T-helper 1 cell treated with Interleukin-12 subunit alpha and Interleukin-12 subunit beta and Interleukin-4 antibody, amounts not matched to agents 30 μg/mL and 1 μg/mL, for 36 hours (primary cell): Measurements from ENCODE around the gene CEL.

Source experiments
- H3K27ac Mint-ChIP-seq: one replicate; pipeline ENCODE4 v1.8.0; 2021; ENCODE audit warnings: mild to moderate bottlenecking, mixed read lengths
- H3K27me3 Mint-ChIP-seq: one replicate; pipeline ENCODE4 v1.8.0; 2021; ENCODE audit warnings: low read depth, mixed read lengths
- H3K36me3 Mint-ChIP-seq: one replicate; pipeline ENCODE4 v1.8.0; 2021; ENCODE audit warnings: low read depth, mixed read lengths
- H3K4me1 Mint-ChIP-seq: one replicate; pipeline ENCODE4 v1.8.0; 2021; ENCODE audit warnings: low read depth, mixed read lengths
- H3K4me3 Mint-ChIP-seq: one replicate; pipeline ENCODE4 v1.8.0; 2021; ENCODE audit warnings: mild to moderate bottlenecking, moderate library complexity, mixed read lengths
- H3K9me3 Mint-ChIP-seq: one replicate; pipeline ENCODE4 v1.8.0; 2021; ENCODE audit warnings: mixed read lengths

CEL gene

DNA sequence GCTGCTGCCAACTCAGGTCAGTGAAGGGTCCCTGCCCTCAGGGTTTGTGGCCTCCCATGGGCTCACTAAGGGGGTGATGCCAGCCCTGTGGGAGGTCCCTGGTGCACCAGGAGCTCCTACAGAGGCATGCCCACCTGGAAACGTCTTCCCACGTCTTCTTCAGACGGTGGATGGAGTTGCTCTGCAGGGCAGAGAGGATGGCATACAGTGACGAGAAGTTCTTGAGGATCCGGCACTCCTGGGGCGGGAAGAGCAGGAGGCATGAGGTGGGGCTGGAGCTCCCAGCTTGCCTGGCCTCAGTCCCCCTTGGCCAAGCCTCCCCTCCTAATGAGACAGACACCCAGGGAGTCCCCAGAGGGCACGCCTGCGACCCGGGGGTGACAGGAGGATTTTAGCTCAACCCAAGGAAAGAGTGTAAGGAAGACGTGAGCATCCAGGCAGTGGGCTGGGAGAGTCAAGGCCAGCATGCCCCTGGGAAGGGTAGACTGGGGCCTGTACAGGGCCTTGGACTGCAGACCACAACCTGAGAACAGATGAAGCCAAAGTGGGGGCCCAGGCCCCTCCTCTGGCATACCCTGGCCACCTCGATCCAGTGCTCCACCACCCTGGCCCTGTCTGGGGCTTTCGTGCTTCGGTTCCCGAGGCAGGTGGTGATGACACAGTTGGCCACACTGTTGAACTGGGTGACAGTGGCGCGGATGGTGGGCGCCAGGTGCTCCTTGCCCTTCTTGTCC, 44.9 kb downstream of the CEL start:
- Mint-ChIP-seq H3K36me3 (peaks cover 28% of the 10 kb centered on the region), H3K9me3 (no peaks in the 10 kb centered on the region), H3K27ac (no peak overlapping the region), H3K4me1 (peaks cover 2% of the 10 kb centered on the region), H3K27me3 (no peaks in the 10 kb centered on the region), H3K4me3 (no peak overlapping the region)

DNA sequence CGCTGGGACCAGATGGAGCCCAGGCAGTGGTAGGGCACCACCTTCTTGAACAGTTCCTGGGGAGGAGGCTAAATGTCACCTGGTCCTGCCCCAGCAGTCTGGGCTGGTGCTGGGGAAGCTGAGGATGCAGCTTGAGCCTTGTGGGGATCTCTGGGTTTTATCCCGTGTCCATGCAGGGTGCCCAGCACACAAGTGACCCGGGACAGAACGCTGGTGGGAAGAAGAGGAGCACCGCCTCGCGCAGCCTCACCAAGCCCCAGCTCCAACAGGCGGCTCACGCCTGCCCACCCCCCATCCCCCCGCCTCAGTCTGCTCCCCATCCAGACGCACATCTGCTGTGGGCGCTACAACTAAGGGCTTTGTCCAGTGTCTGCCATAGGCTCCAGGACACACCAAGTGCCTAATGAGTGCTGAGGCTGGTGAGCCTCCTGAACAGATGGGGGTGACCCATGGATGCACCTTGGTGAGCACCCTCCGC, 45.5 kb downstream of the CEL start:
- H3K36me3 Mint-ChIP-seq: peaks cover 26% of the 10 kb centered on the region
- H3K27ac Mint-ChIP-seq: no peak overlapping the region
- H3K27me3 Mint-ChIP-seq: no peaks in the 10 kb centered on the region
- no peaks in the 10 kb centered on the region for H3K9me3 Mint-ChIP-seq
- H3K4me3 Mint-ChIP-seq: no peak overlapping the region
- H3K4me1 Mint-ChIP-seq: peaks cover 5% of the 10 kb centered on the region

DNA sequence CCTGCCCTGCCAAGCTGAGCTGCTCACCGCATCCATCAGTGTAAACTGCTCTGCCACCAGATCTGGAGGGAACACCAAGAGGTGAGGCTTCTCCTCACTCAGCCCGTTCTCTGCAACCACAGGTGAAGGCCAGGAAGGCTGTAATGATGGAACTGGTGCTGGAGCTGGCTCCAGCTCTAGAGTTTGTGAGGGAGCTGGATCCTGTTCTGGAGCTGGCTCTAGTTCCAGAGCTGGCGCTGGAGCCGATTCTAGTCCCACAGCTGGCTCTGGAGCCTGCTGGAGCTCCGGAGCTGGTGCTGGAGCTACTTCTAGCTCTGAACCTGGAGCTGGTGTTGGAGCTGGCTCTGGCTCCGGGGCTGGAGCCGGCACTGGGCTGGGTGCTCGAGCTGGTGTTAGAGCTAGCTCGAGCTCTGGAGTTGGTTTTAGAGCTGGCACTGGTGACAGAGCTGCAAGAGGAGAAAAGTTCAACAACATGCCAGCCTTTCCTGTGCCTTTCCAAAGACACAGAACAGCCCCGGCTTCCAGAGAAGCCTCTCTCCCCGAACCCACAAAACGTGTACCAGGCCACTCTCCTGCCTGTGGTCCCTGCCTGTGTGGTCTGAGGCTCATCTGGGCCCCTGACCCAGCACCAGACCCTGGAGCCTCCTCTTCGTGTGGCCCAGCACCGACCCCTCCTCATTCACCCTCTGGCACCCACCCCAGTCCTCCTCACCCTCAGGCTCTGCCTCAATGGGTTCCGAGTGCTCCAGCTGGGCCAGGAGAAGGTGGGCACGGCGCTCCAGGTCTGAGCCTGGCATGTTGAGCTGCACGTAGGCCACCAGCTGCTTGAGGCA, 46.4 kb downstream of the CEL start:
- no peak overlapping the region for H3K27ac Mint-ChIP-seq
- H3K36me3 Mint-ChIP-seq: peaks cover 22% of the 10 kb centered on the region

DNA sequence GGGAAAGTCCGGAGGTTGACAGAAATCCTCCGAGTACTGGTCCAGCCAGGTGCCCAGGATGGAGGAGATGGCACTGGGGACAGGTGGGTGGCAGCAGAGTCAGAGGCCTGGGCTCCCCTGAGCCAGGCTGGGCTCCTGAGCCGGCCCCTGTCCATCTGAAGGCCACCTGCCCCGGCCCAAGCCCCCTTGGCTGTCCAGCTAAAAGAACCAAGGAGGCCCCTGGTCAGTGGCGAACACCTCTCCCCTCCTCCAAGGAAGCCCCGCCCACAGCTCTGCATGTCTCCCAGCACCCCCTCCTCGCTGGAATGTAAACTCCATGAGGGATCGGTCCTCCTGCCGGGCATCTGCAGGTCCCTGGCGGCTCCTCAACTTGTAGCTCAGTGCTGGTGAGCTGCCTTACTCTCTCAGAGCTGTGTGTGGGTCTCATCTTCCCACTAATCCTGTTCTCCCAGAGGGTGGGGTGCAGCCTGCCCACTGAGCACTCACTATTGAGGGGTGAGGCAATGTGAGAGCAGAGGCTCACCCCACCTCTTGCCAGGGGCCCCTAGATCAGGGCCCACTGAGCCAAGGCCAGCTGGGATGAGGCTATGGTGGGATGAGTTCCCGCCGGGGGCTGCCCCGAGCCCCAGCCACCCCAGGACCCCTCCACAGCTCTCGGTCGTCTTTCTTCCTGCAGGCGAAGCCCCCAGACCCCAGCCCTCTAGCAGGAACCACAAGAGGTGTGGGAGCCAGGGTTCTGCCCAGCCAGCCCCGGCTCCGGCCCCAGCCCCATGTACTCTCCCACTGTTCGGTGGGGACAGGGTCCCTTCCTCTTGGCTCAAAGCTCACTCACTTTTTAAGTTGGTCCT, 47.2 kb downstream of the CEL start:
- Mint-ChIP-seq H3K9me3 (no peaks in the 10 kb centered on the region), H3K27ac (no peak overlapping the region), H3K36me3 (peaks cover 22% of the 10 kb centered on the region), H3K4me3 (no peak overlapping the region), H3K4me1 (peaks cover 16% of the 10 kb centered on the region), H3K27me3 (no peaks in the 10 kb centered on the region)

More for the DNA sequence above, 46.4 kb downstream of the CEL start:
- H3K27me3 Mint-ChIP-seq: no peaks in the 10 kb centered on the region
- H3K4me1 Mint-ChIP-seq: peaks cover 9% of the 10 kb centered on the region
- H3K4me3 Mint-ChIP-seq: no peak overlapping the region
- no peaks in the 10 kb centered on the region for H3K9me3 Mint-ChIP-seq

DNA sequence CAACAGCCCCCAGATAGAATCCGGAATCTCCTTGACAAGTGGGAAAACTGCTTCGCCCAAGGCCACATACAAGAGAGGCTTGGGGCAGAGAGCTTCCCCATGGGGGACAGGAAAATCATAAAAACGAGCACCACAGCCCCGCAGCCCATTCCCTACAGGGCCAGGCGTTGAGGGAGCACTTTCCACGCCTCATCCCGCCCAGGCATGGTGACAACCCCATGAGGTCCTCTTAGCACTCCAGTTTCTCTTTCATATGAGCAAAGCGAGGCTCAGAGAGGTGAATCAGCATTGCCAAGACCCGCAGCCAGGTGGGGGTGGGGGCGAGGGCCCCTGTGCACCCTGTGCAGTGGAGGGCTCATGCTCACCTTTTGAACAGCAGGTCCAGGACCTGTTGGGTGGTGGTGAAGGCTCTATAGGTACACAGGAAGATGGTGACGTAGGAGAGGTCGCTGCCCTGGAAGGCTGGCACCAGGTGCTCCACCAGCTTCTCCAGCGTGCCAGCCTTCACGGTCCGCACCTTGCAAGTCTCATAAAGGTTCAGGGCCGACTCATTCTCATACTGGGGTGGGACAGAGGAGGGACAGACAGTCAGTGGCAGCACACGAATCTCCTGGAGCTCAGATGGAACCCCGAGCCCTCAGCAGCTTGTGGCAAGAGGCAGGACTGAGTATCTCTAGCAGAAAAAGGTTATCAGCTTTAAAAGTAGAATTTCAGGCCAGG, 48.3 kb downstream of the CEL start:
- Mint-ChIP-seq H3K27ac (no peak overlapping the region), H3K27me3 (no peaks in the 10 kb centered on the region), H3K9me3 (no peaks in the 10 kb centered on the region), H3K36me3 (peaks cover 20% of the 10 kb centered on the region), H3K4me1 (peaks cover 22% of the 10 kb centered on the region), H3K4me3 (no peak overlapping the region)

DNA sequence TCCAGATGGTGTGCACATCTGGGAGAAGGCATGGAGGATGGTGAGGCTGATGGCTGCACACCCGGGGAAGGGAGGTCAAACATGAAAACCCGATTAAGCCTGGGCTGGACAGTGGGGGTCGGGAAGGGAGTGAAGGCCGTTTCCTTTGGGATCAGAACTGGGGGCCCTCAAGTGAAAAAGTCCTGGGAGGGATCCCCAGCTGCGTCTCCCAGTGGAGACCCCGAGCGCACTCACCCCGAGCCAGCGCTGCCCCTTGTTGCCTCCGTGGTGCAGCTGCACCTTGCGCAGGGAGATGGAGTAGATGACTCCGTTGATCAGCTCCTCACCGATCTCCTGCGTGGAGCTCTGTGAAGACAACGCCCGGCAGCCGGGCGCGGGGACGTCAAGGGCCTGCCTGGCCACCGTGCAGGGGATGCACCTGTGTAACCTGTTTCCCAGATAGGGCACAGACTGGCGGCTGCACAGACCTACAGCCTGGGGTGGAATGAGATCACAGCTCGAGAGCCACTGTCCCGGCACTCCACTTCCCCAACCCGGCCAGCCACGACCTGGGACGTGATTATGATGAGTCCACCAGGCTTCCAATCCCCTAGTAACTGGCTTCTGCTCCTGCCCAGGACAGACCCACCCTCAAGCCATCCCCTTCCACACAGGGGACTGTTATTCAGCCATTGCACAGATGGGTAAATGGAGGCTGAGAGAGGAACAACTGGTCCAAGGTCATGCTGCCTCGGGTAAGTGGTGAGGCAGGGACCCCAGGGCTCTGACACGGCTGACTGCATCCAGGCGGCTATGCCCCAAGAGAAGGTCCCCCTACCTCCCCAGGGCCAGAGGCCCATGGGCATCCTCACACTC, 50.3 kb downstream of the CEL start:
- Mint-ChIP-seq H3K4me1 (peaks cover 30% of the 10 kb centered on the region), H3K27me3 (no peaks in the 10 kb centered on the region), H3K27ac (peak overlapping the region; percentile 68)

DNA sequence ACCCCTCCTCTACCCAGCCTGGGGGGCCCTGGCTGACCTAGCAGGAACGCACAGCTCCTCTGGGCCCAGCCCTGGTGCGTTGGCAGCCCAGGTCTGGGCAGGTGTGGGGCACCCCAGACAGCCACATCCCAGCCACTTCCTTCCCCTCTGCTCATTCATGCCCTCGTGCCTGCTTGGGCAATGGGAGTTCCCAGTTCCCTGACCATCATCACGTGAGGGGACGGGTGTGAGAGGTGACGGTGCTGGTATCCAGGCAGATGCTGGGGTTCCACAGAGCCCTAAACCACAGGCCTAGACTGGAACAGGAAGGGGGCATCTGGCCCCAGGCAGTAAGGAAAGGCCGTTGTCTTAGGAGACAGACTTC, 50.9 kb downstream of the CEL start:
- Mint-ChIP-seq H3K4me1 (peaks cover 32% of the 10 kb centered on the region), H3K27ac (peak overlapping the region; percentile 68), H3K4me3 (no peak overlapping the region)

More for the DNA sequence above, 50.3 kb downstream of the CEL start:
- no peak overlapping the region for H3K4me3 Mint-ChIP-seq
- H3K36me3 Mint-ChIP-seq: peaks cover 14% of the 10 kb centered on the region
- H3K9me3 Mint-ChIP-seq: no peaks in the 10 kb centered on the region

DNA sequence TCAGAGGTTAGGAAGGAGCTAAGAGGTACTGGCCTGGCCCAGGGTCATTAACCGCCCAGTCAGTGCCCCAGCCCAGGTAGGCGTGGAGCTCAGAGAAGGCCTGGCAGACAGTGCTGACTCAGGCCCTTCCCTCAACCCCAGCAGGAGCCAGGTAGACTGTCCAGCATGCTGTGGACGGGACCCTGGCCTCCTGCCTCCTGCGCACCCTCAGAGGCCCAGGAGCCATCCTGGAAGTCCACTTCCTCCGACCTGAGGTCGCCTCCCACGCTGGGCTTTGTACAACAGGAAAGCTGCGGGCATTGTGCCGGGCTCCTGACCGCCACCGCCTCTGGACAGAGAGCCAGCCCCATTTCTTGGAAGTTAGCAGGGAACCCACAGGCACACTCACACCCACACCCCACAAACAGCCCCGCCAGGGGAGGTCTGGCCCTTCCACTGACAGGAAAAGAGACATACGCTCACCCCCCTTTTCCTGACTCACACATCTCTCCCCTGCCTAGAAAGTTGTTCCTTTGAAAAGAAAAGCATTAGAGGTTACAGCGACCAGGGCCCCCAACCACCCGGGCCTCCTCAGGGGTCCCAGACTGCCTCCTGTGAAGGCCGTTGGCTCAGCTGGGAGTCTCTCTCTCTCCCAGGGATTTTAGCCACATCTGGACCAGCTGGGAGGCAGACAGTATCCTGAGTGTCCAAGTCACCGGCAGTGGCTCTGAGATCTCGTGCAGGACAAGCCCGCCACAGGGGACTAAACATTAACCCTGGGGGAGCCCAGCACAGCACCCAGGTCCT, 51.6 kb downstream of the CEL start:
- H3K4me1 Mint-ChIP-seq: peaks cover 38% of the 10 kb centered on the region
- H3K36me3 Mint-ChIP-seq: peaks cover 14% of the 10 kb centered on the region
- no peaks in the 10 kb centered on the region for H3K9me3 Mint-ChIP-seq
- H3K27ac Mint-ChIP-seq: peak overlapping the region; percentile 87
- H3K27me3 Mint-ChIP-seq: no peaks in the 10 kb centered on the region
- H3K4me3 Mint-ChIP-seq: peak overlapping the region; percentile 34

More for the DNA sequence above, 50.9 kb downstream of the CEL start:
- Mint-ChIP-seq H3K27me3 (no peaks in the 10 kb centered on the region), H3K9me3 (no peaks in the 10 kb centered on the region), H3K36me3 (peaks cover 14% of the 10 kb centered on the region)

DNA sequence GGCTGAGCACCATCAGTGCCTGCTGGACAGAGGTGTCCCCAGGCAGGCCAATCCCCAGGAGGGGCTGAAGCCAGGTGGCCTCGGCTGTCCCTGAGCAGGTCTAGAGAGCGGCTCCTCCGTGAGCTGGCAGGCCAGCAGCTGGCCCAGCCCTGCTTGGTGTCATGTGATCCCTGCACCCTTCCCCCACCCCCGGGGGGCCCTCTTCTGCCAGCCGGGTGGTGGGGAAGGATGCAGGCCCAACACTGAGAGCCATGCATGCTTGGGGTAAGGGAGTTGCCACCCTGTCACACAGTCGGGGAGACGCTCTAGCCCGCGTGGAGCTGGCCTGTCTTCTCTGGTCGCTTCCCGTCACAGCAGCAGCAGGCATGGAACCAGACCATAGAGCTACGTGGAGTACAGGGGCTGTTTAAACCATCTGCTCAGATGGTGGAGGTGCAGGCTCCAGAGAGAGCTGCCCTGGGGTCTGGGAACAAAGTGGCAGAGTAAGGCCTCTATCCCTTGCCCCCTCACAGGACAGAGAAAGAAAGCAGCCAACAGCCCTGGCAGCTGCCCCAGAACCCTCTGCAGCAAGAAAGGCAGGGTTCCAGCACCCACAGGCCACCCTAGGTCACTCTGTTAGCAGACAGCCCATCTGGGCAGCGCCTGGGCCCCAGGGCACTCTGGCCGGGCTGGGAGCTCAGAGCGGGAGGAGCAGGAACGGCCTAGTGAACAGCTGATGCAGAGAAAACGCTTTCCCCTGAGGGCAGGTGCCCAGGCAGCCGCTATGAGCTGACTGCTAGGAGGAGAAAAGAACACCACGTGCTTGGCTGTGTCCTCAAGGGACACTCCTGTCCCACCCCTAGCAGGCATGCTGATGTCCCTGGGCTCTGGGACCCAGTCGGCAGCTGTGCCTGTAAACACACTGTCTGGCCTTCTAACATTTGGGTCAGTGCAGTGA, 52.4 kb downstream of the CEL start:
- H3K4me1 Mint-ChIP-seq: peaks cover 44% of the 10 kb centered on the region
- no peaks in the 10 kb centered on the region for H3K9me3 Mint-ChIP-seq
- H3K36me3 Mint-ChIP-seq: peaks cover 17% of the 10 kb centered on the region
- peak overlapping the region; percentile 87 for H3K27ac Mint-ChIP-seq
- H3K4me3 Mint-ChIP-seq: peak overlapping the region; percentile 34
- no peaks in the 10 kb centered on the region for H3K27me3 Mint-ChIP-seq

DNA sequence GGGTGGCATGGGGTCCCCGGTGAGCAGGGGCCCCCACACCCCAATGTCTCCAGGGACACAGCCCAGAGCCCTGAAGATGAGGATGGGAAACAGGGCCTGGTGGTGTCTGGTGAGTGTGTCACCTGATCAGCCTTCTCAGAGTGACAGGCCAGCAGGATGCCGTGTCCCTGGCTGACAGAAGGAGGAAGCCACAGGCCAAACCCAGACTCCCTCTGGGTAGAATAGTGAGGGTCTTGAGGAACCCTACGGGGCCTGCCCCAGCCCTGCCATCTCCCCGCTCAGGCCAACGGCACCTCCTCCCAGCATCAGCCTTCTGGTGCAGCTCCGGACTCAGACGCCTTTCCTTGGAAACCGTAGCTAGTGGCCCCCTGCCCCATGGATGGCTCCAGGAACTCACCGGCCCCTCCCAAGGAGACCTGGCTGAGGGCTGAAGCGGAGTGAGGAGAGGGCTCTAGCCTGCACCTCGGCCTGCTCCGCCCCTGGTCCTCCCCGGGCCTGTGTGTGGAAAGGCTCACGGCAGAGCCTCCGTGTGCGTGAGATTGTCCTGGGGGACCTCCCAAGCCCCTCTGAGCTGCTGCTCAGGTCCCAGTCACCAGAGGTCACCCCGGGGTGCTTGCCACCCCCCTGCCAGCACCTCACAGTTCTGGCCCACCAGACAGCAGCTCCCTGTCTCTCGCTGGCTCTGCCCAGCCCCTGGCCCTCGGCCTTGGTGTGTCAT, 53.3 kb downstream of the CEL start:
- H3K27me3 Mint-ChIP-seq: no peaks in the 10 kb centered on the region
- no peaks in the 10 kb centered on the region for H3K9me3 Mint-ChIP-seq
- peaks cover 9% of the 10 kb centered on the region for H3K36me3 Mint-ChIP-seq
- peaks cover 45% of the 10 kb centered on the region for H3K4me1 Mint-ChIP-seq
- peak overlapping the region; percentile 84 for H3K27ac Mint-ChIP-seq
- H3K4me3 Mint-ChIP-seq: peak overlapping the region; percentile 37

DNA sequence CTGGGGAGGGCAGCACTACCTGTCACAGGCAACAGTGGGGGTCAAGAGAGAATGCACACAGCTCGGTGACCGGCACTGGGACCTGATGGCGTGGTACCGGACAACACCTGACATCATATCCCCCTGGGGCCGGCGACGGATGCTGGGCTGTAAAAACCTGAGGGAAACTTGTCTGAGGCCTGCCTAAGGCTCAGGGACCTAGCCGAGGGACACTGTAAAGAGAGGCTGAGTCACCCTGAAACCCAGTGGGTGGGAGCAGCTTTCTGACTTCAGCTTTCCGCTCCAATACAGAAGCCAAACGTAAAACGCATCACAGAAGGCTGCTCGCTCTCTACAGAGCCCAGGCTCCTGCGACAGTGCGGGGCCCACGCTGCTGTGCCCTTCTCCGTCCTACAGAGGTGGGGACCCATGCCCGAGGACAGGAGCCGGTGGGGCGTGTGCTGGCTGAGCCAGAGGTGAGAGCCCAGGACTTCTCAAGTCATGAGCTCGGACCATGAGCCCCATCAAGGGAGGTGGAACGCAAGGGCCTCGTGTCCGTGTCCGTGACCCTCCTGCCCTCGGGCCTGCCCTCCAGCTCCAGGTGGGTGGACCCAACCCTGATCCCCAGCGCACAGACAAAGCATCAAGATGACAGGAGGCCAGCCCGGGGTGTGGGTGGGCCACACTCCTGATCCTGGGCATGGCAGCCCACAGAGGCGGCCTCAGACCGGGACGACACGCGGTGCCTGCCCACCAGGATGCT, 54.0 kb downstream of the CEL start:
- Mint-ChIP-seq H3K4me1 (peaks cover 47% of the 10 kb centered on the region), H3K4me3 (peak overlapping the region; percentile 37), H3K36me3 (peaks cover 6% of the 10 kb centered on the region), H3K9me3 (no peaks in the 10 kb centered on the region), H3K27me3 (no peaks in the 10 kb centered on the region), H3K27ac (peak overlapping the region; percentile 84)
